Right lobe of liver (tissue), 6 donors: ENCODE measurements around the gene SLC22A23. TPM values are rescaled to one million over a fixed set of nuclear protein-coding genes. Genes with fewer than 3 reads are reported as not detected.

Experiments
- ATAC-seq, 4 donors: fragments of 200-7000 bp; cut with Tn5 transposase; one replicate each; pipeline ENCODE4 v1.9.1; 2020; ENCODE audit warnings: mild to moderate bottlenecking in 4 of 4, moderate library complexity in 4 of 4
- DNase-seq, 3 donors: peaks; one replicate each; pipeline ENCODE4 v3.0.0-alpha.2; 2020
- H3K27ac ChIP-seq, 3 donors: fragments of 200-600 bp; one replicate each; pipeline ENCODE4 v1.8.0; 2022
- H3K27me3 ChIP-seq, 2 donors: fragments of 200-600 bp; one replicate each; pipeline ENCODE4 v1.8.0; 2022
- H3K36me3 ChIP-seq, 4 donors: fragments of 200-600 bp; sonication (generic) in 1 of 4; one replicate each; pipeline versions ENCODE4 v1.5.1 to v1.8.0; 2017 to 2022; ENCODE audit warnings: control low read depth in 1 of 4
- H3K4me1 ChIP-seq, 4 donors: fragments of 200-600 bp; sonication (generic) in 1 of 4; one replicate each; pipeline versions ENCODE4 v1.5.1 to v1.8.0; 2017 to 2022; ENCODE audit warnings: control low read depth in 1 of 4
- H3K4me3 ChIP-seq, 3 donors: fragments of 200-600 bp; one replicate each; pipeline ENCODE4 v1.8.0; 2022
- H3K9me3 ChIP-seq, 4 donors: fragments of 200-600 bp; sonication (generic) in 1 of 4; one replicate each; pipeline versions ENCODE4 v1.5.1 to v1.8.0; 2017 to 2022; ENCODE audit warnings: control low read depth in 1 of 4
- CTCF ChIP-seq, 4 donors: fragments of 200-600 bp in 3 of 4; fragments of 450-650 bp in 1 of 4; IDR thresholded peaks; one replicate each; pipeline versions ENCODE4 v1.5.1 to v1.8.0; 2016 to 2022; ENCODE audit warnings: antibody characterized with exemption in 4 of 4, mild to moderate bottlenecking in 2 of 4
- POLR2A ChIP-seq: fragments of 450-650 bp; IDR thresholded peaks from one replicate; pipeline ENCODE4 v1.6.1; 2017; ENCODE audit warnings: antibody characterized with exemption, mild to moderate bottlenecking
- WGBS: methylation state at CpG from one replicate; pipeline ENCODE4 v1.1.6; 2018; ENCODE audit warnings: low coverage, low lambda C conversion rate; ENCODE audit not compliant: insufficient coverage; ENCODE audit errors: missing lambda C conversion rate; 5-methylcytosine and 5-hydroxymethylcytosine counted together
- intact Hi-C, 2 donors: fragments of 100-400 bp; cut with DNase I; formaldehyde crosslinking; loops; one replicate each; pipeline versions ENCODE4 v1.11.2 to v1.14.1; 2022
- total RNA-seq, 6 experiments: library from RNA; depleted of rRNA in 2 of 6; stranded (reverse); fragments of >200 nt in 2 of 6; fragmentation: NEBNext Ultra II Directional in 3 of 6; extraction: Animal tissue kit (Norgen Biotek cat#: 25700) in 3 of 6; gene quantifications; one replicate each; pipeline versions ENCODE4 v1.1.0 to v1.2.4, GENCODE V29; 2016 to 2023
- donor health status: DM: no; HTN: yes; CAD: no.
- donor health status: DM: no; HTN: no; CAD: no.
- donor health status: DM: no; HTN: no; CAD: no.
- donor health status: DM: no; HTN: yes; CAD: no.
- donor health status: DM: no; HTN: yes; CAD: no.

SLC22A23 gene
- total RNA-seq, 6 experiments from 2014 or later: 11.7 to 27.6 (median 16.3) TPM

- no peaks in the 10 kb centered on the region for H3K36me3 ChIP-seq
- 2% methylated on average over 43 of the region's 62 CpGs for WGBS
- intact Hi-C loops: no loop called here
- H3K4me3 ChIP-seq: no peak overlapping the region
- peaks cover 0 to 18% of the 10 kb centered on the region in 2 donors for H3K27me3 ChIP-seq
- H3K9me3 ChIP-seq: no peaks in the 10 kb centered on the region
- no peak overlapping the region for H3K27ac ChIP-seq
- DNase-seq (no peak), ATAC-seq (no peak)
- H3K4me1 ChIP-seq: peaks cover 0 to 34% (median 5%) of the 10 kb centered on the region in 4 donors
- TF ChIP-seq POLR2A: no peak
- no peak for TF ChIP-seq CTCF (IDR thresholded peaks at IDR 0.05)
Observed at GRCh38 chr6:3228771-3229565, 227.9 kb downstream of the SLC22A23 start.

GRCh38 chr6:3228046-3228671, 228.7 kb downstream of the SLC22A23 start:
- Histone ChIP-seq H3K4me3 (no peak overlapping the region), H3K4me1 (peaks cover 0 to 34% (median 5%) of the 10 kb centered on the region in 4 donors), H3K27me3 (peaks cover 0 to 18% of the 10 kb centered on the region in 2 donors), H3K27ac (no peak overlapping the region), H3K36me3 (no peaks in the 10 kb centered on the region), H3K9me3 (no peaks in the 10 kb centered on the region)
- TF ChIP-seq CTCF (IDR thresholded peaks at IDR 0.05) (no peak), POLR2A (no peak)
- no CpG with 5 or more reads among the region's 38 CpGs for WGBS
- DNase-seq: no peak
- intact Hi-C loops: no loop called here
- no peak for ATAC-seq

GRCh38 chr6:3227363-3228045, 229.3 kb downstream of the SLC22A23 start, which contains the start of gene TUBB2B:
Gene TUBB2B (minus strand): TSS chr6:3227653. CDS start chr6:3227543, 110 bp downstream.
- intact Hi-C loops: no loop called here

More at GRCh38 chr6:3227363-3228045, 229.3 kb downstream of the SLC22A23 start, which contains the start of gene TUBB2B:
- no peaks in the 10 kb centered on the region for H3K9me3 ChIP-seq
- under 1% methylated on average over 27 of the region's 66 CpGs for WGBS
- H3K4me1 ChIP-seq: peaks cover 0 to 34% (median 5%) of the 10 kb centered on the region in 4 donors
- H3K36me3 ChIP-seq: no peaks in the 10 kb centered on the region
- H3K4me3 ChIP-seq: peak within 1 kb of the TSS; percentile 12 to 21 (median 16)
- H3K27me3 ChIP-seq: peaks cover 0 to 18% of the 10 kb centered on the region in 2 donors
- TF ChIP-seq POLR2A: no peak
- no peak for TF ChIP-seq CTCF (IDR thresholded peaks at IDR 0.05)
- DNase-seq (peak in 1 of 3 donors; percentile 24), ATAC-seq (peak in 3 of 4 donors; percentile 4 to 6 (median 6))
- no peak within 1 kb of the TSS for H3K27ac ChIP-seq
